ENCODE measurements around the gene METTL15.
"Not testable (repeated sequence)": the region's sequence is repeated elsewhere in the genome, so short reads cannot be mapped to it uniquely, and the experiment has no call there.

METTL15 gene

DNA sequence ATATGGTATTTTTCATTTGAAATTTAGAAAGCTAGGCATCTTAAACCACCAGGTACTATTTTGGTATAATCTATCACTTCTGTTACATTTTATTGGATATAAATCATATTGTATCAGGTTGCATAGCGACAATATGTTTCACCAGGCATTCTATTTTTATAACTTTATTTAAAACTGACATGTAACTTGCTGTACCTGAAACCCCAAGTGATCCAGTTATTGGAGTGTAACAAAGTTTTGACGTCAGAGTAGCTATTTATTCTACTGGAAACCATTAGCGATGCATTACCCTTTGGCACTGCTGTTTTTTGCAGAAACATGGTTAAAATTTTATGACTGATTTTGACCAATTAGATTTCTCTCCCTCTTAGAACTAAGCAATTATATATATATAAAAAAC is 160.7 kb downstream of the METTL15 start:
- DNase-seq, result no peak
- TF ChIP-seq POLR2A (IDR thresholded peaks at IDR 0.05; ENCODE audit: low read length), result no peak
- no peak for TF ChIP-seq GATA1 (IDR thresholded peaks at IDR 0.05; ENCODE audit: low read depth, low read length)

DNA sequence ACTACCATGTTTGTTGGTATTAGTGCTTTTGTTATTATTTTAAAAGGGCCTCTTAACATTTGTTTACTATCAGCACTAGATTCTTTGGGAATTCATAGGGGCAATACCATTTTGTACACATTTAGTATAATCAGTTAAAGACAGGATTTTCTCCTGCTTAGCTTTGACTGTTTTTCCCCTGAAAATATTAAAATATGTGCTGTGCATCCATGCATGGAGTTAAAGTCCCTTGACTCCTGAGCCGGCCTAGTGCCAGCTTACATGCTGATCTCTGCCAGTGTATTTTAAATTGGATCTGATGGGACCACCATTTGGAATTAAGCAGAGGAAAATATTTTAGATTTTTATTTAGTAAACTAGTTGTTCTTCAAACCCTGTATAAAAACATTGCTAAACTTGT is 161.4 kb downstream of the METTL15 start:
- DNase-seq, result no peak

DNA sequence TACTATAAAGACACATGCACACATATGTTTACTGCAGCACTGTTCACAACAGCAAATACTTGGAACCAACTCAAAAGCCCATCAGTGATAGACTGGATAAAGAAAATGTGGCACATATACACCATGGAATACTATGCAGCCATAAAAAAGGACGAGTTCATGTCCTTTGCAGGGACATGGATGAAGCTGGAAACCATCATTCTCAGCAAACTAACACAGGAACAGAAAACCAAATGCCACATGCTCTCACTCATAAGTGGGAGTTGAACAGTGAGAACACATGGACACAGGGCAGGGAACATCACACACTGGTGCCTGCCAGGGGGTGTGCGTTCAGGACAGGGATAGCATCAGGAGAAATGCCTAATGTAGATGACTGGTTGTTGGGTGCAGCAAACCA is 164.1 kb downstream of the METTL15 start:
- DNase-seq, result not testable (repeated sequence)

More for the DNA sequence above, 161.4 kb downstream of the METTL15 start:
- TF ChIP-seq POLR2A (IDR thresholded peaks at IDR 0.05; ENCODE audit: low read length) (no peak), GATA1 (IDR thresholded peaks at IDR 0.05; ENCODE audit: low read depth, low read length) (no peak)

DNA sequence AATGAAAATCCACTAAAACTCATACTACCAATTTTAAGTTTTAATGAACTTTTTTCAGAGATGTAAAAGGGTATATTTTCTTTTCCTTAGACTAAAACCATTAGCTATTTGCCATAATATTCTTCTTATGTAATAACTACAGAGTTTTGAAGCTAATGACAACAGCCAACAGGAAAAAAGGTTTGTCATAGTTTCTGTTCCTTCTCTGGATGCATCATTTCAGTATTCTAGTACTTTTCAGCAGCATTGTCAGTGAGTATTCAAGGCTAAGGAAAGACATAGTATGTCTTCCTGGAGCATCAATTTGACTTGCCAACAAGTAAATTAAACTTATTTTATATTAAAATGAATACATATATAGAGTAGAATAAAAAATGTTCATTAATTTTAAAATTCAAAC is 166.0 kb downstream of the METTL15 start:
- DNase-seq, result no peak
- TF ChIP-seq POLR2A (IDR thresholded peaks at IDR 0.05; ENCODE audit: low read length) (no peak), GATA1 (IDR thresholded peaks at IDR 0.05; ENCODE audit: low read depth, low read length) (no peak)

DNA sequence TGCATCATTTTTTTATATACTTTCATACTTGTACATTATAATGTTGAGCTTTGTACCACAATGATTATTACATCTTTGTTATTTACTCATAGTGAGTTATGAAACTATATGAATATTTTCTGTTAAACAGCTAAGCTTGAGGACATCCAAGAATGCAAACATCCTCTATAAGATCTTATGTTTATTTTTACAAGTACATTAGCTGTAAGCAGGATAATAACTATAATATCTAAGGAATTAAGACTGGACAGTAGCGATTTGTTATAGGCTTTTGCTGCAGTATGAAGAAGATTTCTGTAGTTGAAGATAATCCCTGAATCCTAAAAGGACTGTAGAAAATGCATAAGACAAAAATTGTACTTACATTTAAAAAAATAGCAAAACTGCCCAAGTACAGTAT is 176.0 kb downstream of the METTL15 start:
- TF ChIP-seq POLR2A (IDR thresholded peaks at IDR 0.05; ENCODE audit: low read length), result no peak
- TF ChIP-seq GATA1 (IDR thresholded peaks at IDR 0.05; ENCODE audit: low read depth, low read length), result no peak
- DNase-seq, result no peak

DNA sequence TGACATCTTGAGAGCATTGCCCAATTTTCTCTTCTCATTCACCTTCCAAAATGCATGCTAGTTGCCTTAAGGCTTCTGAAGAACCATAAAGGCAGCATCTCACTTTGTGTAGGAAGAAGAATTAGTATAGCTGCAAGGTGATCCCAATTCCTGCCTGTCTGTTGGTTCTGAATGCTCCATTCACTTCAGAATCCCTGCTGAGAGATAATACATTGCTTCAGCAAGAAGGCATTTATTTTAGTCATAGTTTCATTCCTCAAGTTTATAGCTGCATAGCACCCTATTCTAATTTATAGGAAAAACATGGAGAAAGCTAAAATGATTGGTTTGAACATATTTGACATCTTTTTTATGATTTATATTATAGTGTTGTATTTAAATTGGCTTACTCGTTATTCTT is 181.3 kb downstream of the METTL15 start:
- TF ChIP-seq GATA1 (IDR thresholded peaks at IDR 0.05; ENCODE audit: low read depth, low read length), result no peak
- TF ChIP-seq POLR2A (IDR thresholded peaks at IDR 0.05; ENCODE audit: low read length), result no peak
- DNase-seq, result no peak

DNA sequence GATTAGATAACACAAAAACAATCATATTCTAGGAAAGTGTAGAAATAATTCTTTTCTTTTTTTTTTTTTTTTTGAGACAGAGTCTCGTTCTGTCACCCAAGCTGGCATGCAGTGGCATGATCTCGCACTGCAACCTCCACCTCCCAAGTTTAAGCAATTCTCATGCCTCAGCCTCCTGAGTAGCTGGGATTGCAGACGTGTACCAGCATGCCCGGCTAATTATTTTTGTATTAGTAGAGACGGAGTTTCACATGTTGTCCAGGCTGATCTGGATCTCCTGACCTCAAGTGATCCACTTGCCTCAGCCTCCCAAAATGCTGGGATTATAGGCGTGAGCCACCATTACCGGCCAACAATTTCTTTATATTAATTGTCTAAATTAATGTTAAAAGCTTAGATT is 182.8 kb downstream of the METTL15 start:
- not testable (repeated sequence) for DNase-seq

DNA sequence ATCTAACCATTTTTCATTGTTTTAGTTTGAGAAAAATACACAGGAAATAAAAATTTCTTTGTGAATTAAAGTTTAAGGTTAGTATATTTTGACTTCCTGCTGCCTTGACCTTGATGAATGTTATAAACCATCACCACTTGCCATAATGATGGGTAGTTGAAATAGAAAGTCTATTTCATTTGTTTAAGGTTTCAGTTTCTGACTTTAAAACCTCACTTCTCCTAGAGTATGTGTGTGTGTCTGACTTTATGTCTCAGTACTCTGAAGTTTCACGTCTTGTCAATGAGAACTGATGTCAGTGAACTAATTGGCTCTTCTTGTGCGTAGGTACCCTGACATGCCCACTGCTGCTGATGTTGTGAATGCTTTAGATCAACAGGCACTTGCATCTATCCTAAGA is 188.2 kb downstream of the METTL15 start:
- no peak for DNase-seq
- TF ChIP-seq GATA1 (IDR thresholded peaks at IDR 0.05; ENCODE audit: low read depth, low read length) (no peak), POLR2A (IDR thresholded peaks at IDR 0.05; ENCODE audit: low read length) (no peak)

DNA sequence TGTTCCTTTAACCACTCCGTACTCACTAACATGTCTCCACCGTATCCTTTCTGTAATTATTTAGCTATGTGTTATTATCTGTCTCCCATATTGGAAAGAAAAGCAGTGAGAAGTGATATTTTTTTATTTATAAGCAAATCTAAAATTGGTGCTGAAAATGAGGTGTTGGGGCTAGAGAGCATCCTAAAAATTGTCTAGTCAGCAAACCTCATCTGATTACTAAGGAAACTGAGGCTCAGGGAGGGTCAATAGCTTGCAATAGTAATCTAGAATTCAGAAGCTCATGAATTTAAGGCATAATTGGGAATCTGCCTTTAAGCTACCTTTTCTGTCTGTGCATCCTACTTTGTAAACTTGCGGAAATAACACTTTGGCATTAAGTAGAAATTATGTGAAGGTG is 190.0 kb downstream of the METTL15 start:
- DNase-seq, result no peak
- TF ChIP-seq POLR2A (IDR thresholded peaks at IDR 0.05; ENCODE audit: low read length) (no peak), GATA1 (IDR thresholded peaks at IDR 0.05; ENCODE audit: low read depth, low read length) (no peak)

DNA sequence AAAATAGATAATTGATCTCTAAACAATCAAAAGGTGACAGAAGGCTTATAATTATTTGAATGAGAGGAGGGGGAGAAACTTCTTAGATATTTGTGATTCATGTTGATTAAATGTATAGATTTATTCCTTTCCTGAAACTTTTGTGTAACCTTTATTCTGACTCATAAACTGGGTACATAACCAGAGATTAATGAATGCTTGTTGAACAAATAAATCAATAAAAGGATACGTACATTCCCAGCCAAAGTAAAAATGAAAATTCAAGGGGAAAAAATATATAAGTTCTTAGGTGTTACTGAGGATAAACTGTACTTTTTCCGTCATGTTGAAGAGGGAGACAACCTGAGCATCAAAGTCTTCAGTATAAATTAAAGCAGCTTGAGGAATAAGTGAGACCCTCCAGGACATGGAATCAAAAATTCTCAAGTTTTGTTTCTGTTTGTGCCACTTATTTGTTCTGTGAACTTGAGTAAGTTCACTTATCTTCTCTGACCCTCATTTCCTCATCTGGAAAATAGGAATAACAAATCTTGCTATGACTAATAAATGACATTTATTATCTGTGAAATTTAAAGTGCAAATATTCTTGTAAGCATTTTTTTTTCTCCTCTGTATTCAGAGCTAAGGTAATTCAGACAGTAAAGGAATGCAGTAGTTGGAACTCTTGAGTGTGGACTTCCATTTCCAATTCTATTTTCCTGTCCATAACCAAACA is 195.4 kb downstream of the METTL15 start:
- DNase-seq, result no peak
- TF ChIP-seq POLR2A (IDR thresholded peaks at IDR 0.05; ENCODE audit: low read length) (no peak), GATA1 (IDR thresholded peaks at IDR 0.05; ENCODE audit: low read depth, low read length) (no peak)

DNA sequence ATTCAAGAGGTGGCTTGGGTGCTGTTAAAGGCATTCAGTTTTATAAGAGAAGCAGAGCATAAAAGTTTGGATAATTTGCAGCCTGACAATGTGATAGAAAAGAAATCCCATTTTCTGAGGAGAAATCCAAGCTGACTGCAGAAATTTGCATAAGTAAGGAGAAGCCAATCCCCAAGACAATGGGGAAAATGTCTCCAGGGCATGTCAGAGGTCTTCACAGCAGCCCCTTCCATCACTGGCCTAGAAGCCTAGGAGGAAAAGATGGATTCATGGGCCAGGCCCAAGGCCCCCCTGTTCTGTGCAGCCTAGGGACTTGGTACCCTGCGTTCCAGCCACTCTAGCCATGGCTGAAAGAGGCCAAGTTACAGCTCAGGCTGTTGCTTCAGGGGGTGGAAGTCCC is 207.3 kb downstream of the METTL15 start:
- DNase-seq, result no peak
- TF ChIP-seq POLR2A (IDR thresholded peaks at IDR 0.05; ENCODE audit: low read length) (no peak), GATA1 (IDR thresholded peaks at IDR 0.05; ENCODE audit: low read depth, low read length) (no peak)

DNA sequence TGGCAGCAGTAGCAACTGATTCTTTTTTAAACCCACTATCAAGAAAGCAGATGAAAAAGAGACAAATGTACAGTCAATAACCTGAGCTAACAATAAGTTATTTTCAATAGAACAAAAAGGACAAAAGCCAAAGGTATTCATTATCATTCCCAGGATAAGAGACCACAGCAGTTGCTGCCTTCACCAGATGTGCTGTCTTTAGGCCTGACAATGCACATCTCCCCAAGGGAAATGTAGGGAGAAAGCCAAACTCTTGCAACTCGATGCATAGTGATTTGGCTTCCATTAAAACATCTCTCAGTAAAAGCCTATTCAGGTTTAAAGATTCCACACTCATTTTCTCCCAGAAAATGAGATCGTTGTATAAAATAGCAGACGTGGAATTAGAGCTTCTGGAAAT is 210.7 kb downstream of the METTL15 start:
- TF ChIP-seq GATA1 (IDR thresholded peaks at IDR 0.05; ENCODE audit: low read depth, low read length) (no peak), POLR2A (IDR thresholded peaks at IDR 0.05; ENCODE audit: low read length) (no peak)
- DNase-seq, result no peak

DNA sequence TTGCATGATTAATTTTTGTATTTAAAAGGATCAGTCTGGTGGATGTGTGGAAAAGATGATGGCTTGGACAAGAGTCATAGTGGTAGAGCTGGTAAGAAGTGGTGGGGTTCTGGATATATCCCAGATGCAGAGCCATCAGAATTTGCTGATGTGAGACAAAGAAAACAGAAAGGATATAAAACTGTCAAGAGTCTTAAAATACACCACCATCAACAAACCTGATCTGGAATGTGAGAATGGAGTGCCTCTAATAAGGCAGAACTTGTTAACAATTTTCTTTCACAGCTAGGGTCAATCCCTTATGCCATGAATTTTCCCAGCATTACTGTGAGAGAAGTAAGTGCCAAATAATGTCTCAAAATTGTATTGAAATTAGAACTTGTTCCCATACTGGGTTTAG is 215.4 kb downstream of the METTL15 start:
- no peak for TF ChIP-seq GATA1 (IDR thresholded peaks at IDR 0.05; ENCODE audit: low read depth, low read length)
- no peak for TF ChIP-seq POLR2A (IDR thresholded peaks at IDR 0.05; ENCODE audit: low read length)
- no peak for DNase-seq

DNA sequence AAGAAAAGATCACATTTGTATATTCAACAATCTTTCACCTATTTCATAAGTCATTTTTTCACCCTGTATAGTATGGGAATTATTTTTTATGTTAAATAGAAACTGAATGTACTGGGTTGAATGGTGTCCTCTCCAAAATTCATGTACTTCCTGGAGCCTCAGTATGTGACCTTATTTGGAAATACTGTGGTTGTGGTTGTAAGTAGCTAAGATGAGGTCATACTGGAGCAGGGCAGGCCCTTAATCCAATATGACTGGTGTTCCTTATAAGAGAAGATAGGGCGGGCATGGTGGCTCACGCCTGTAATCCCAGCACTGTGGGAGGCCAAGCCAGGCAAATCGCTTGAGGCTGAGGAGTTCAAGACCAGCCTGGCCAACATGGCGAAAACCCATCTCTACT is 224.2 kb downstream of the METTL15 start:
- DNase-seq, result not testable (repeated sequence)

DNA sequence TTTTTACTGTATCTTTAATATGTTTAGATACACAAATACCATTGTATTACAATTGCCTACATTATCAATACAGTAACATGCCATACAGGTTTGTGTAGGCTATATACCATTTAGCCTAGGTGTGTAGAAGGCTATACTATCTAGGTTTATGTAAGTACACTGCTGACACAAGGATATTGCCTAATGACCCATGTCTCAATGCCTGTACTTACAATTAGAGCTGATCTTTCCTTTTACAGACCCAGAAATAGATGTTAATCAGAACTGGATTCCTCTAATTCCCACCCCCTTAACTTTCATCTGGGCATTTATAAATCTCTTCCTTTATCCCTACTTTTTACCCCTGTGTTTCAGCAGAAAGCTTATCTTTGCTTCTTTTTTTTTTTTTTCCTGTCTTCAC is 229.5 kb downstream of the METTL15 start:
- no peak for DNase-seq
- TF ChIP-seq GATA1 (IDR thresholded peaks at IDR 0.05; ENCODE audit: low read depth, low read length) (no peak), POLR2A (IDR thresholded peaks at IDR 0.05; ENCODE audit: low read length) (no peak)

DNA sequence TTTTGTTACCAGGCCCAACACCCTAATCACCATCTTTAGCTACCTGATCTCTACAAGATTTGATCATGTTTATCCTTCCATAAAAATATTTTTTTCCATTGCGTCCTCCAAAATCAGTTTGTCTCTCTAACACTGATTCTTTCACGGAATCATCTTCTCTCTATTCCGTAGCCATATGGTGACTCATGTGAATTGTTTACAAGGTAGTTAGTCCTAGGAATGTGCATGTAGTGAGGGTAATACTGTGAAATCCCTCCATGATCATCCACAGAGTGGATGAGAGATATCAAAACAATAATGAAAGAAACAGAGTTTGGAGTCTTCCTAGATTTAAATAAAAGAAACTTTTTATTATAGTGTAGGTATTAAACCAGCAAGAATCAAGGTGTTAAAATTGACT is 230.2 kb downstream of the METTL15 start:
- no peak for DNase-seq
- TF ChIP-seq GATA1 (IDR thresholded peaks at IDR 0.05; ENCODE audit: low read depth, low read length) (no peak), POLR2A (IDR thresholded peaks at IDR 0.05; ENCODE audit: low read length) (no peak)
